ENCODE data around the gene ULK2. TPM values are rescaled to one million over a fixed set of nuclear protein-coding genes. Genes with fewer than 3 reads are reported as not detected.

Gene ULK2
- polyA plus RNA-seq, 1 donor from 2014 or later: 55.1 TPM

GRCh38 chr17:19755821-19756510 lies 111.8 kb downstream of the ULK2 start:
- Histone ChIP-seq H3F3A (ENCODE audit: insufficient read depth, low read length, poor library complexity, severe bottlenecking) (no peaks in the 10 kb centered on the region), H3K27me3 (ENCODE audit: insufficient read depth, low read depth, low read length) (no peaks in the 10 kb centered on the region), H2AFZ (ENCODE audit: low read depth, low read length) (no peak overlapping the region), H3K9ac (ENCODE audit: low read length) (no peak overlapping the region), H3K27ac (ENCODE audit: low read length) (no peak overlapping the region), H4K20me1 (ENCODE audit: insufficient read depth) (no peaks in the 10 kb centered on the region), H3K9me2 (ENCODE audit: insufficient read depth, low read length) (no peaks in the 10 kb centered on the region), H3K4me3 (ENCODE audit: low read length) (no peak overlapping the region), H3K79me2 (replicated peaks; ENCODE audit: insufficient read depth, low read length) (no peaks in the 10 kb centered on the region), H3K36me3 (ENCODE audit: insufficient read depth, low read length) (no peaks in the 10 kb centered on the region), H3K4me2 (ENCODE audit: low read length) (no peak overlapping the region), H3K9me3 (ENCODE audit: low read length) (no peaks in the 10 kb centered on the region)
- no peak for TF ChIP-seq MXI1 (conservative IDR thresholded peaks at IDR 0.05; ENCODE audit: poor library complexity, severe bottlenecking)

- H3K27ac ChIP-seq (ENCODE audit: low read length): no peak overlapping the region
- H3K4me3 ChIP-seq (ENCODE audit: low read length): no peak overlapping the region
- H4K20me1 ChIP-seq (ENCODE audit: insufficient read depth): no peaks in the 10 kb centered on the region
- no peak overlapping the region for H2AFZ ChIP-seq (ENCODE audit: low read depth, low read length)
- no peaks in the 10 kb centered on the region for H3K79me2 ChIP-seq (replicated peaks; ENCODE audit: insufficient read depth, low read length)
- no peak for TF ChIP-seq TAF1 (IDR thresholded peaks at IDR 0.05; ENCODE audit: low read depth)
- TF ChIP-seq RAD21 (conservative IDR thresholded peaks at IDR 0.05): no peak
- no peak for TF ChIP-seq EZH2 (IDR thresholded peaks at IDR 0.05; ENCODE audit: borderline replicate concordance, insufficient read depth, low read length, poor library complexity, severe bottlenecking)
- TF ChIP-seq, protein P1, sequence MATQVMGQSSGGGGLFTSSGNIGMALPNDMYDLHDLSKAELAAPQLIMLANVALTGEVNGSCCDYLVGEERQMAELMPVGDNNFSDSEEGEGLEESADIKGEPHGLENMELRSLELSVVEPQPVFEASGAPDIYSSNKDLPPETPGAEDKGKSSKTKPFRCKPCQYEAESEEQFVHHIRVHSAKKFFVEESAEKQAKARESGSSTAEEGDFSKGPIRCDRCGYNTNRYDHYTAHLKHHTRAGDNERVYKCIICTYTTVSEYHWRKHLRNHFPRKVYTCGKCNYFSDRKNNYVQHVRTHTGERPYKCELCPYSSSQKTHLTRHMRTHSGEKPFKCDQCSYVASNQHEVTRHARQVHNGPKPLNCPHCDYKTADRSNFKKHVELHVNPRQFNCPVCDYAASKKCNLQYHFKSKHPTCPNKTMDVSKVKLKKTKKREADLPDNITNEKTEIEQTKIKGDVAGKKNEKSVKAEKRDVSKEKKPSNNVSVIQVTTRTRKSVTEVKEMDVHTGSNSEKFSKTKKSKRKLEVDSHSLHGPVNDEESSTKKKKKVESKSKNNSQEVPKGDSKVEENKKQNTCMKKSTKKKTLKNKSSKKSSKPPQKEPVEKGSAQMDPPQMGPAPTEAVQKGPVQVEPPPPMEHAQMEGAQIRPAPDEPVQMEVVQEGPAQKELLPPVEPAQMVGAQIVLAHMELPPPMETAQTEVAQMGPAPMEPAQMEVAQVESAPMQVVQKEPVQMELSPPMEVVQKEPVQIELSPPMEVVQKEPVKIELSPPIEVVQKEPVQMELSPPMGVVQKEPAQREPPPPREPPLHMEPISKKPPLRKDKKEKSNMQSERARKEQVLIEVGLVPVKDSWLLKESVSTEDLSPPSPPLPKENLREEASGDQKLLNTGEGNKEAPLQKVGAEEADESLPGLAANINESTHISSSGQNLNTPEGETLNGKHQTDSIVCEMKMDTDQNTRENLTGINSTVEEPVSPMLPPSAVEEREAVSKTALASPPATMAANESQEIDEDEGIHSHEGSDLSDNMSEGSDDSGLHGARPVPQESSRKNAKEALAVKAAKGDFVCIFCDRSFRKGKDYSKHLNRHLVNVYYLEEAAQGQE (IDR thresholded peaks at IDR 0.05; ENCODE audit: borderline replicate concordance): no peak
- no peak for TF ChIP-seq SMC3 (conservative IDR thresholded peaks at IDR 0.05; ENCODE audit: poor library complexity)
- TF ChIP-seq, protein P2, sequence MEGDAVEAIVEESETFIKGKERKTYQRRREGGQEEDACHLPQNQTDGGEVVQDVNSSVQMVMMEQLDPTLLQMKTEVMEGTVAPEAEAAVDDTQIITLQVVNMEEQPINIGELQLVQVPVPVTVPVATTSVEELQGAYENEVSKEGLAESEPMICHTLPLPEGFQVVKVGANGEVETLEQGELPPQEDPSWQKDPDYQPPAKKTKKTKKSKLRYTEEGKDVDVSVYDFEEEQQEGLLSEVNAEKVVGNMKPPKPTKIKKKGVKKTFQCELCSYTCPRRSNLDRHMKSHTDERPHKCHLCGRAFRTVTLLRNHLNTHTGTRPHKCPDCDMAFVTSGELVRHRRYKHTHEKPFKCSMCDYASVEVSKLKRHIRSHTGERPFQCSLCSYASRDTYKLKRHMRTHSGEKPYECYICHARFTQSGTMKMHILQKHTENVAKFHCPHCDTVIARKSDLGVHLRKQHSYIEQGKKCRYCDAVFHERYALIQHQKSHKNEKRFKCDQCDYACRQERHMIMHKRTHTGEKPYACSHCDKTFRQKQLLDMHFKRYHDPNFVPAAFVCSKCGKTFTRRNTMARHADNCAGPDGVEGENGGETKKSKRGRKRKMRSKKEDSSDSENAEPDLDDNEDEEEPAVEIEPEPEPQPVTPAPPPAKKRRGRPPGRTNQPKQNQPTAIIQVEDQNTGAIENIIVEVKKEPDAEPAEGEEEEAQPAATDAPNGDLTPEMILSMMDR (IDR thresholded peaks at IDR 0.05; ENCODE audit: poor library complexity, severe bottlenecking): no peak
- TF ChIP-seq EP300 (conservative IDR thresholded peaks at IDR 0.05; ENCODE audit: poor library complexity, severe bottlenecking): no peak
- TF ChIP-seq POLR2AphosphoS5 (IDR thresholded peaks at IDR 0.05): no peak
- TF ChIP-seq MXI1 (conservative IDR thresholded peaks at IDR 0.05; ENCODE audit: poor library complexity, severe bottlenecking): no peak
- H3F3A ChIP-seq (ENCODE audit: insufficient read depth, low read length, poor library complexity, severe bottlenecking): no peaks in the 10 kb centered on the region
- H3K36me3 ChIP-seq (ENCODE audit: insufficient read depth, low read length): no peaks in the 10 kb centered on the region
- no peaks in the 10 kb centered on the region for H3K9me2 ChIP-seq (ENCODE audit: insufficient read depth, low read length)
- no peaks in the 10 kb centered on the region for H3K9me3 ChIP-seq (ENCODE audit: low read length)
- H3K4me2 ChIP-seq (ENCODE audit: low read length): no peak overlapping the region
- no peak overlapping the region for H3K9ac ChIP-seq (ENCODE audit: low read length)
- H3K27me3 ChIP-seq (ENCODE audit: insufficient read depth, low read depth, low read length): no peaks in the 10 kb centered on the region
These were observed 112.3 kb downstream of the ULK2 start for GRCh38 chr17:19755392-19755791.

Data from neural cell (in vitro differentiated cells).